Panc1 (cell line): Measurements from ENCODE around the gene CFD.

Experiments
- CTCF ChIP-seq: fragments of 450-650 bp; IDR thresholded peaks from 2 replicates; pipeline ENCODE4 v1.5.1; 2017; ENCODE audit warnings: mild to moderate bottlenecking
- POLR2AphosphoS5 ChIP-seq: IDR thresholded peaks from 2 replicates; pipeline ENCODE4 v1.6.1; 2012; ENCODE audit warnings: mild to moderate bottlenecking, low read depth, low read length, moderate library complexity
- SIN3A ChIP-seq: IDR thresholded peaks from 2 replicates; pipeline ENCODE4 v1.6.1; 2012; ENCODE audit warnings: low read depth, mild to moderate bottlenecking, low read length, moderate library complexity, borderline replicate concordance; ENCODE audit not compliant: insufficient read depth
- TF ChIP-seq, protein P1 (sequence below), 2 experiments: IDR thresholded peaks; 2 replicates each; pipeline ENCODE4 v1.6.1; 2011 to 2012; ENCODE audit warnings: low read depth in 2 of 2, control low read depth in 1 of 2, low read length in 1 of 2, mild to moderate bottlenecking in 1 of 2, moderate library complexity in 1 of 2; ENCODE audit not compliant: insufficient read depth in 1 of 2

GRCh38 chr19:902093-902370 is 42.6 kb downstream of the CFD start:
- TF ChIP-seq CTCF (no peak), POLR2AphosphoS5 (no peak), SIN3A (no peak)
- TF ChIP-seq, protein P1, sequence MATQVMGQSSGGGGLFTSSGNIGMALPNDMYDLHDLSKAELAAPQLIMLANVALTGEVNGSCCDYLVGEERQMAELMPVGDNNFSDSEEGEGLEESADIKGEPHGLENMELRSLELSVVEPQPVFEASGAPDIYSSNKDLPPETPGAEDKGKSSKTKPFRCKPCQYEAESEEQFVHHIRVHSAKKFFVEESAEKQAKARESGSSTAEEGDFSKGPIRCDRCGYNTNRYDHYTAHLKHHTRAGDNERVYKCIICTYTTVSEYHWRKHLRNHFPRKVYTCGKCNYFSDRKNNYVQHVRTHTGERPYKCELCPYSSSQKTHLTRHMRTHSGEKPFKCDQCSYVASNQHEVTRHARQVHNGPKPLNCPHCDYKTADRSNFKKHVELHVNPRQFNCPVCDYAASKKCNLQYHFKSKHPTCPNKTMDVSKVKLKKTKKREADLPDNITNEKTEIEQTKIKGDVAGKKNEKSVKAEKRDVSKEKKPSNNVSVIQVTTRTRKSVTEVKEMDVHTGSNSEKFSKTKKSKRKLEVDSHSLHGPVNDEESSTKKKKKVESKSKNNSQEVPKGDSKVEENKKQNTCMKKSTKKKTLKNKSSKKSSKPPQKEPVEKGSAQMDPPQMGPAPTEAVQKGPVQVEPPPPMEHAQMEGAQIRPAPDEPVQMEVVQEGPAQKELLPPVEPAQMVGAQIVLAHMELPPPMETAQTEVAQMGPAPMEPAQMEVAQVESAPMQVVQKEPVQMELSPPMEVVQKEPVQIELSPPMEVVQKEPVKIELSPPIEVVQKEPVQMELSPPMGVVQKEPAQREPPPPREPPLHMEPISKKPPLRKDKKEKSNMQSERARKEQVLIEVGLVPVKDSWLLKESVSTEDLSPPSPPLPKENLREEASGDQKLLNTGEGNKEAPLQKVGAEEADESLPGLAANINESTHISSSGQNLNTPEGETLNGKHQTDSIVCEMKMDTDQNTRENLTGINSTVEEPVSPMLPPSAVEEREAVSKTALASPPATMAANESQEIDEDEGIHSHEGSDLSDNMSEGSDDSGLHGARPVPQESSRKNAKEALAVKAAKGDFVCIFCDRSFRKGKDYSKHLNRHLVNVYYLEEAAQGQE (IDR thresholded peaks at IDR 0.05; ENCODE audit: insufficient read depth in 1 of 2, low read depth in 2 of 2, low read length in 1 of 2) = no peak
